ENCODE results near the gene IER3. TPM values are rescaled to one million over a fixed set of nuclear protein-coding genes. Genes with fewer than 3 reads are reported as not detected.
A peak's percentile ranks its signal among the peaks of the same experiment; 100 is the strongest.

IER3 gene
- total and polyA plus RNA-seq, 10 donors = 19.8 to 62.2 (median 36.0) TPM

GRCh38 chr6:30790724-30791383 is 46.5 kb upstream of the IER3 start:
- no peak for DNase-seq
- Histone ChIP-seq H3K4me3 (no peak overlapping the region), H3K4me1 (peaks cover 6 to 78% (median 39%) of the 10 kb centered on the region in 6 donors), H3K27me3 (replicated peaks in 1 of 7) (no peaks in the 10 kb centered on the region), H3K9me3 (no peaks in the 10 kb centered on the region), H3K36me3 (no peaks in the 10 kb centered on the region), H3K27ac (no peak overlapping the region)
- 69 to 96% (median 93%) methylated on average over 4 of the region's 4 CpGs for WGBS, 5 donors
- TF ChIP-seq POLR2A (IDR thresholded peaks at IDR 0.05) = no peak
- no peak for TF ChIP-seq CTCF (IDR thresholded peaks at IDR 0.05 in 8 of 11, conservative IDR thresholded peaks at IDR 0.05 in 3 of 11)
- no peak for TF ChIP-seq POLR2AphosphoS5 (IDR thresholded peaks at IDR 0.05)
- intact Hi-C loops (cut with DNase I; ENCODE audit: low total_unique reads) = no loop called here

- Histone ChIP-seq H3K4me3 (no peak overlapping the region), H3K36me3 (no peaks in the 10 kb centered on the region), H3K9me3 (no peaks in the 10 kb centered on the region), H3K4me1 (peaks cover 6 to 72% (median 39%) of the 10 kb centered on the region in 6 donors), H3K27me3 (replicated peaks in 1 of 7) (no peaks in the 10 kb centered on the region), H3K27ac (peak overlapping the region in 2 of 8 donors; percentile 56 to 84)
- intact Hi-C loops (cut with DNase I; ENCODE audit: low total_unique reads) = no loop called here
- TF ChIP-seq POLR2AphosphoS5 (IDR thresholded peaks at IDR 0.05) (no peak), CTCF (IDR thresholded peaks at IDR 0.05 in 8 of 11, conservative IDR thresholded peaks at IDR 0.05 in 3 of 11) (no peak), POLR2A (IDR thresholded peaks at IDR 0.05) (no peak)
- 0 to 95% (median 30%) methylated on average over 1 of the region's 1 CpG for WGBS, 5 donors
- no peak for DNase-seq
These were observed 45.3 kb upstream of the IER3 start for GRCh38 chr6:30789606-30790005.

- WGBS, 5 donors = 17 to 54% (median 25%) methylated on average over 5 of the region's 5 CpGs
- no peak overlapping the region for H3K4me3 ChIP-seq
- peak in 1 of 3 donors; percentile 56 for TF ChIP-seq POLR2AphosphoS5 (IDR thresholded peaks at IDR 0.05)
- no peak for TF ChIP-seq POLR2A (IDR thresholded peaks at IDR 0.05)
- intact Hi-C loops (cut with DNase I; ENCODE audit: low total_unique reads) = no loop called here
- no peaks in the 10 kb centered on the region for H3K27me3 ChIP-seq (replicated peaks in 1 of 7)
- H3K27ac ChIP-seq = peak overlapping the region in 6 of 8 donors; percentile 46 to 84 (median 70)
- H3K9me3 ChIP-seq = no peaks in the 10 kb centered on the region
- peaks cover 0 to 60% (median 24%) of the 10 kb centered on the region in 6 donors for H3K4me1 ChIP-seq
- DNase-seq = no peak
- no peaks in the 10 kb centered on the region for H3K36me3 ChIP-seq
These were observed 43.6 kb upstream of the IER3 start for GRCh38 chr6:30787954-30788353.

GRCh38 chr6:30782425-30783014 is 38.2 kb upstream of the IER3 start:
- H3K27ac ChIP-seq = peak overlapping the region in 7 of 8 donors; percentile 73 to 86 (median 81)
- peak overlapping the region in 1 of 8 donors; percentile 21 for H3K4me3 ChIP-seq
- TF ChIP-seq POLR2AphosphoS5 (IDR thresholded peaks at IDR 0.05) (no peak), POLR2A (IDR thresholded peaks at IDR 0.05) (no peak), CTCF (IDR thresholded peaks at IDR 0.05 in 8 of 11, conservative IDR thresholded peaks at IDR 0.05 in 3 of 11) (no peak)
- H3K4me1 ChIP-seq = peaks cover 3 to 80% (median 37%) of the 10 kb centered on the region in 6 donors
- no peak for DNase-seq
- H3K27me3 ChIP-seq (replicated peaks in 1 of 7) = no peaks in the 10 kb centered on the region
- no peaks in the 10 kb centered on the region for H3K36me3 ChIP-seq
- H3K9me3 ChIP-seq = no peaks in the 10 kb centered on the region
- intact Hi-C loops (cut with DNase I; ENCODE audit: low total_unique reads) = no loop called here

Measured in spleen (tissue), 11 donors.